ENCODE results near the gene PLPPR2. TPM values are rescaled to one million over a fixed set of nuclear protein-coding genes. Genes with fewer than 3 reads are reported as not detected.
A peak's percentile ranks its signal among the peaks of the same experiment; 100 is the strongest.
"Not testable (repeated sequence)": the region's sequence is repeated elsewhere in the genome, so short reads cannot be mapped to it uniquely, and the experiment has no call there.

PLPPR2 gene
- total and polyA plus RNA-seq, 9 donors: 11.6 to 42.5 (median 31.3) TPM

DNA sequence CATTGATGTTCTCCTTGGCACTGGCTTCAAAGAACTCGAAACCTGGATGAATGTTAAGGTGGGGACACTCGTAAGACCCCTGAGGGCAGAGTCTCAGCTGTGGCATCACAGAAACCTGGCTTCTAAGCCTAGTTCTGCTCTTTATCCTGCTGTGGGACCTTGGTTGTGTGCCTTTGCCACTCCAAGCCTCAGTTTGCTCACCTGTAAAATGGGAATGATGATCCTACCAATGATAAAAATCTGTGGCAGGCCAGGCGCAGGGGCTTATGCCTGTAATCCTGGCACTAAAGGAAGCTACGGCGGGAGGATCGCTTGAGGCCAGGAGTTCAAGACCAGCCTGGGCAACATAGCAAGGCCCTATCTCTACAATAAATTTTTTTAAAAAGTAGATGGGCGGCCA, 29.7 kb upstream of the PLPPR2 start:
- Histone ChIP-seq H3K36me3 (no peaks in the 10 kb centered on the region), H3K4me3 (no peak overlapping the region), H3K27ac (no peak overlapping the region), H3K27me3 (no peaks in the 10 kb centered on the region), H3K9me3 (no peaks in the 10 kb centered on the region), H3K4me1 (ENCODE audit: insufficient read depth) (peaks cover 10% of the 10 kb centered on the region)
- TF ChIP-seq POLR2A (IDR thresholded peaks at IDR 0.05) (no peak), EP300 (IDR thresholded peaks at IDR 0.05) (no peak)
- TF ChIP-seq, protein P1, sequence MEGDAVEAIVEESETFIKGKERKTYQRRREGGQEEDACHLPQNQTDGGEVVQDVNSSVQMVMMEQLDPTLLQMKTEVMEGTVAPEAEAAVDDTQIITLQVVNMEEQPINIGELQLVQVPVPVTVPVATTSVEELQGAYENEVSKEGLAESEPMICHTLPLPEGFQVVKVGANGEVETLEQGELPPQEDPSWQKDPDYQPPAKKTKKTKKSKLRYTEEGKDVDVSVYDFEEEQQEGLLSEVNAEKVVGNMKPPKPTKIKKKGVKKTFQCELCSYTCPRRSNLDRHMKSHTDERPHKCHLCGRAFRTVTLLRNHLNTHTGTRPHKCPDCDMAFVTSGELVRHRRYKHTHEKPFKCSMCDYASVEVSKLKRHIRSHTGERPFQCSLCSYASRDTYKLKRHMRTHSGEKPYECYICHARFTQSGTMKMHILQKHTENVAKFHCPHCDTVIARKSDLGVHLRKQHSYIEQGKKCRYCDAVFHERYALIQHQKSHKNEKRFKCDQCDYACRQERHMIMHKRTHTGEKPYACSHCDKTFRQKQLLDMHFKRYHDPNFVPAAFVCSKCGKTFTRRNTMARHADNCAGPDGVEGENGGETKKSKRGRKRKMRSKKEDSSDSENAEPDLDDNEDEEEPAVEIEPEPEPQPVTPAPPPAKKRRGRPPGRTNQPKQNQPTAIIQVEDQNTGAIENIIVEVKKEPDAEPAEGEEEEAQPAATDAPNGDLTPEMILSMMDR (IDR thresholded peaks at IDR 0.05): no peak
- WGBS, 3 donors: 95 to 98% (median 98%) methylated on average over 7 of the region's 7 CpGs
- no peak for DNase-seq
- intact Hi-C loops (cut with DNase I): no loop called here

DNA sequence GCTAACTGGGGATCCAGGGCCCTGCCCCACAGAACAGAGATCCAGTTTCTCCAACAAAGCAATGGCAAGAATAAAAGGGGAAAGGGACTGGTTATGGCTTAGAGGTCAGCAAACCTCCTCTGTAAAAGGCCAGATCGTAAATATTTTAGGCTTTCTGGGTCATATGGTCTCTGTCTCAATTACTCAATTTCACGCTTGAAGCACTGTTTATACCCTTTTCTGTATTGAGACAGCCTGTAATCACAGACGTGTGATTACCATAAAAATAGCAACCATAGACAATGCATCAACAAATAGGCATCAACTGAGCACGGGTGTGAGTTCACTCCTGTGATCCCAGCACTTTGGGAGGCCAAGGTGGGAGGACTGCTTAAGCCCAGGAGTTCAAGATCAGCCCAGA, 25.1 kb upstream of the PLPPR2 start:
- intact Hi-C loops (cut with DNase I): no loop called here
- no peak overlapping the region for H3K27ac ChIP-seq
- H3K27me3 ChIP-seq: no peaks in the 10 kb centered on the region
- H3K4me1 ChIP-seq (ENCODE audit: insufficient read depth): no peaks in the 10 kb centered on the region
- no peaks in the 10 kb centered on the region for H3K36me3 ChIP-seq
- DNase-seq: no peak
- no peak for TF ChIP-seq POLR2A (IDR thresholded peaks at IDR 0.05)
- TF ChIP-seq, protein P1 (IDR thresholded peaks at IDR 0.05): no peak
- no peak for TF ChIP-seq EP300 (IDR thresholded peaks at IDR 0.05)
- H3K4me3 ChIP-seq: no peak overlapping the region
- H3K9me3 ChIP-seq: no peaks in the 10 kb centered on the region
- 73 to 83% (median 78%) methylated on average over 4 of the region's 4 CpGs for WGBS, 3 donors

DNA sequence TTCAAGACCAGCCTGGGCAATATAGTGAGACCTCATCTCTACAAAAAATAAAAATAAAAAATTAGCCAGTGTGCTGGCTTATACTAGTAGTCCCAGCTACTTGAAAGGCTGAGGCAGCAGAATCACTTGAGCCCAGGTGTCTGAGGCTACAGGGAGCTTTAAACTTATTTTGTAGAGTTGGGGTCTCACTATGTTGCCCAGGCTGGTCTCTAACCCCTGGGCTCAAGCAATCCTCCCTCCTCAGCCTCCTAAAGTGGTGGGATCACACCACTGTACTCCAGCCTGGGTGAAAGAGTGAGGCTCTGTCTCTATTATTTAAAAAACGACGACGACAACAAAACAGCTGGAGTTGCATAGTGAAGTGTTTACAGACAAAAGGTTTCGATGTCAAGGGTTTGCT, 23.7 kb upstream of the PLPPR2 start:
- WGBS, 3 donors: 7 to 30% (median 8%) methylated on average over 4 of the region's 4 CpGs
- Histone ChIP-seq H3K9me3 (no peaks in the 10 kb centered on the region), H3K4me3 (no peak overlapping the region), H3K4me1 (ENCODE audit: insufficient read depth) (no peaks in the 10 kb centered on the region), H3K27ac (no peak overlapping the region), H3K27me3 (no peaks in the 10 kb centered on the region), H3K36me3 (no peaks in the 10 kb centered on the region)
- intact Hi-C loops (cut with DNase I): no loop called here
- TF ChIP-seq EP300 (IDR thresholded peaks at IDR 0.05) (no peak), POLR2A (IDR thresholded peaks at IDR 0.05) (no peak)
- TF ChIP-seq, protein P1 (IDR thresholded peaks at IDR 0.05): no peak
- DNase-seq: no peak

DNA sequence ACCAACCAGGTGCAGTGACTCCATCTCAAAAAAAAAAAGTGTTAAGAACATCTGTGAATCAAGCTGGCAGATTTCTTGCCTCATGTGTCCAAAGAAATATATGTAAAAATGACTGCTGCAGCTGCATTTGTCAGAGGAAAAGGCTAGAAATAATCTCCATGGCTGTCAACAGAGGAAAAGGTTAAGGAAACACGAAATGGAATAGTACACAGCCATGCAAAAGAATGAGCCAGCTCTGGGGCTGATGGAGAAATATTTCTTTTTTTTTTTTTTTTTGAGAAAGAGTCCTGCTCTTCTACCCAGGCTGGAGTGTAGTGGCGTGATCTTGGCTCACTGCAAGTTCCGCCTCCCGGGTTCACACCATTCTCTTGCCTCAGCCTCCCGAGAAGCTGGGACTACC, 22.4 kb upstream of the PLPPR2 start:
- 92 to 95% (median 92%) methylated on average over 5 of the region's 5 CpGs for WGBS, 3 donors
- Histone ChIP-seq H3K9me3 (no peaks in the 10 kb centered on the region), H3K4me1 (ENCODE audit: insufficient read depth) (no peaks in the 10 kb centered on the region), H3K27me3 (no peaks in the 10 kb centered on the region), H3K4me3 (no peak overlapping the region), H3K36me3 (no peaks in the 10 kb centered on the region), H3K27ac (no peak overlapping the region)
- peak in 1 of 5 donors; percentile 3 for DNase-seq
- intact Hi-C loops (cut with DNase I): no loop called here
- TF ChIP-seq, protein P1 (IDR thresholded peaks at IDR 0.05): no peak
- TF ChIP-seq EP300 (IDR thresholded peaks at IDR 0.05) (no peak), POLR2A (IDR thresholded peaks at IDR 0.05) (no peak)

DNA sequence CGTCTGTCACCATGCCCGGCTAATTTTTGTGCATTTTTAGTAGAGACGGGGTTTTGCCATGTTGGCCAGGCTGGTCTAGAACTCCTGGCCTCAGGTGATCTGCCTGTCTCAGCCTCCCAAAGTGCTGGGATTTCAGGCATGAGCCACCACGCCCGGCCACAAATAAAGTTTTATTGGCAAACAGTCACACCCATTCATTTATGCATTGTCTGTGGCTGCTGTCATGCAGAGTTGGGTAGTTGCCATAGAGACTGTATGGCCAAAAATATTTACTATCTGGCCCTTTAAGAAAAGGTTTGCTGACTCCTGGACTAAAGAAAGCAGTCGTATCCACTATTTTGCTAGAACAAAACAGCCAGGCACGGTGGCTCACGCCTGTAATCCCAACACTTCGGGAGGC, 21.4 kb upstream of the PLPPR2 start:
- H3K36me3 ChIP-seq; H3K9me3 ChIP-seq; H3K27ac ChIP-seq; H3K4me1 ChIP-seq (ENCODE audit: insufficient read depth); intact Hi-C loops (cut with DNase I); H3K27me3 ChIP-seq; H3K4me3 ChIP-seq: not testable (repeated sequence)
- WGBS, 3 donors: 81 to 86% (median 81%) methylated on average over 9 of the region's 9 CpGs
- DNase-seq: peak in 1 of 5 donors; percentile 8

Data from ovary (tissue), 9 donors.